NCI-H2029 (cell line): ENCODE data around the gene FBXL7.

Experiments used
- DNase-seq: peaks from one replicate; lab custom pipeline; 2025; lab: John Stamatoyannopoulos, UW

The FBXL7 gene

GRCh38 chr5:15579193-15579990 lies 79.4 kb downstream of the FBXL7 start:
- DNase-seq = no peak

GRCh38 chr5:15584528-15584927 lies 84.5 kb downstream of the FBXL7 start:
- DNase-seq = no peak

- DNase-seq = no peak
Measured at GRCh38 chr5:15585128-15585527, 85.1 kb downstream of the FBXL7 start.

- no peak for DNase-seq
Measured at GRCh38 chr5:15585841-15586591, 86.0 kb downstream of the FBXL7 start.

- no peak for DNase-seq
Measured at GRCh38 chr5:15587916-15588315, 87.9 kb downstream of the FBXL7 start.

GRCh38 chr5:15592728-15593127 lies 92.7 kb downstream of the FBXL7 start:
- DNase-seq = no peak

- no peak for DNase-seq
Measured at GRCh38 chr5:15594977-15595568, 95.1 kb downstream of the FBXL7 start.

GRCh38 chr5:15595929-15596328 lies 95.9 kb downstream of the FBXL7 start:
- DNase-seq = no peak

- DNase-seq = no peak
Measured at GRCh38 chr5:15596936-15597335, 97.0 kb downstream of the FBXL7 start.

- no peak for DNase-seq
Measured at GRCh38 chr5:15597804-15598203, 97.8 kb downstream of the FBXL7 start.

- DNase-seq = peak; percentile 5
Measured at GRCh38 chr5:15598294-15598902, 98.4 kb downstream of the FBXL7 start.

GRCh38 chr5:15600035-15600434 lies 100.1 kb downstream of the FBXL7 start:
- no peak for DNase-seq

- DNase-seq = no peak
Measured at GRCh38 chr5:15601274-15601673, 101.3 kb downstream of the FBXL7 start.

- no peak for DNase-seq
Measured at GRCh38 chr5:15601853-15602252, 101.9 kb downstream of the FBXL7 start.

- DNase-seq = no peak
Measured at GRCh38 chr5:15604986-15605385, 105.0 kb downstream of the FBXL7 start.

- no peak for DNase-seq
Measured at GRCh38 chr5:15606197-15606596, 106.2 kb downstream of the FBXL7 start.

GRCh38 chr5:15607076-15607475 lies 107.1 kb downstream of the FBXL7 start:
- no peak for DNase-seq

- no peak for DNase-seq
Measured at GRCh38 chr5:15609076-15609725, 109.2 kb downstream of the FBXL7 start.

- no peak for DNase-seq
Measured at GRCh38 chr5:15610216-15610615, 110.2 kb downstream of the FBXL7 start.

GRCh38 chr5:15611008-15611407 lies 111.0 kb downstream of the FBXL7 start:
- DNase-seq = no peak

GRCh38 chr5:15612915-15613635 lies 113.1 kb downstream of the FBXL7 start:
- DNase-seq = no peak
